Measurements from ENCODE around the gene NISCH. TPM values are rescaled to one million over a fixed set of nuclear protein-coding genes. Genes with fewer than 3 reads are reported as not detected.

The NISCH gene
- total and polyA plus RNA-seq, 2 donors (not counting 3 experiments of a cell fraction or from before 2014, with no cell fraction given): 156 to 178 TPM

DNA sequence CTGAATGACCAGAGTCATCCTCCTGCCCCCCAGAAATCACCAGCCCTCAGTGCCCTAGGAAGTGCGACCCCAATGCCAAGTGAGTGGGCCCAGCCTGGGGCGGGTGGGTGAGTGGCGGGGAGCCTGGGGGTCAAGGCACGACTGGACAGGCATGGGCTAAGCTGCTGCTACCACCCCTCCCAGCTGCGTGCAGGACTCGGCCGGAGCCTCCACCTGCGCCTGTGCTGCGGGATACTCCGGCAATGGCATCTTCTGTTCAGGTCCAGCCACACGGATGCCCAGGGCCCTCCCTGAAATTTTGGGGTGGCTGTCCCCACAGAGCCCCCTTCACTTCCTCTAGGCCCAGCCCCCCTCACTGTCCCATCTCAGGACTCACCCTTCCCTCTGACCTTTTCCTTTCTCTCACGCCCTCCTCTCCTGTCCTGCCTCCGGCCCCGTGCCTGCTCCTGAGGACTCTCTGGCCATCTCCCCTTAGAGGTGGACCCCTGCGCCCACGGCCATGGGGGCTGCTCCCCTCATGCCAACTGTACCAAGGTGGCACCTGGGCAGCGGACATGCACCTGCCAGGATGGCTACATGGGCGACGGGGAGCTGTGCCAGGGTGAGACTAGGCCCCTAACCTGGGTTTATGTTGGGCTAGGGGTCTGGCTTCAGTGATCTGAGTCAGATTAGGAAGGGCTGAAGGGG lies 61.2 kb downstream of the NISCH start:
- no peak overlapping the region for H3K4me3 ChIP-seq (replicated peaks in 1 of 3; ENCODE audit: insufficient read depth in 1 of 3, low read depth in 1 of 3, low read length in 3 of 3)
- H3K9me1 ChIP-seq (replicated peaks; ENCODE audit: control insufficient read depth, extremely low read depth, insufficient read depth, low read length): no peaks in the 10 kb centered on the region
- no peak overlapping the region for H3K27ac ChIP-seq (ENCODE audit: insufficient read depth, low read depth, low read length)
- dilution Hi-C loops (cut with MboI; ENCODE audit: extremely low pct_ligation_motif_present, low sequenced_read_pairs): no loop called here
- no peak overlapping the region for H2AFZ ChIP-seq (ENCODE audit: low read depth, low read length)
- no peak overlapping the region for H3K4me2 ChIP-seq (ENCODE audit: insufficient read depth, low read length)
- no peaks in the 10 kb centered on the region for H3K27me3 ChIP-seq (ENCODE audit: control insufficient read depth in 2 of 2, insufficient read depth in 2 of 2, low read length in 2 of 2)
- CTCF ChIA-PET: no interaction called here
- H4K20me1 ChIP-seq (replicated peaks; ENCODE audit: control insufficient read depth, extremely low read depth, insufficient read depth, low read length): no peaks in the 10 kb centered on the region
- intact Hi-C loops (cut with micrococcal nuclease): no loop called here
- H3K9ac ChIP-seq (replicated peaks; ENCODE audit: extremely low read depth, insufficient read depth, low read length): no peak overlapping the region
- peaks cover 23 to 89% of the 10 kb centered on the region in 2 experiments for H3K36me3 ChIP-seq (ENCODE audit: control insufficient read depth in 2 of 2, extremely low read depth in 1 of 2, insufficient read depth in 2 of 2, low read length in 2 of 2)
- POLR2A ChIA-PET: no interaction called here
- no peaks in the 10 kb centered on the region for H3K4me1 ChIP-seq (ENCODE audit: control insufficient read depth, extremely low read depth, insufficient read depth, low read length)
- TF ChIP-seq GATA2 (IDR thresholded peaks at IDR 0.05; ENCODE audit: insufficient read depth, insufficient read length, low read depth, low read length): no peak
- no peak for TF ChIP-seq JUN (IDR thresholded peaks at IDR 0.05; ENCODE audit: borderline replicate concordance, insufficient read depth, insufficient read length, low read depth)
- TF ChIP-seq POLR2A (IDR thresholded peaks at IDR 0.05; ENCODE audit: low read depth, low read length): no peak
- no peak for TF ChIP-seq MYC (IDR thresholded peaks at IDR 0.05; ENCODE audit: low read depth, low read length)
- TF ChIP-seq MAX (IDR thresholded peaks at IDR 0.05; ENCODE audit: insufficient read depth, insufficient read length): no peak
- TF ChIP-seq FOS (IDR thresholded peaks at IDR 0.05; ENCODE audit: borderline replicate concordance, insufficient read depth, low read length): no peak
- TF ChIP-seq EZH2 (IDR thresholded peaks at IDR 0.05; ENCODE audit: borderline replicate concordance, low read depth, low read length, severe bottlenecking): no peak
- no peak for TF ChIP-seq POLR2AphosphoS5 (IDR thresholded peaks at IDR 0.05; ENCODE audit: insufficient read depth, low read depth, low read length)
- no peak for TF ChIP-seq CTCF (IDR thresholded peaks at IDR 0.05; ENCODE audit: extremely low read depth in 1 of 2, insufficient read depth in 1 of 2, low read depth in 1 of 2, low read length in 2 of 2)
- H3K79me2 ChIP-seq (ENCODE audit: control insufficient read depth, insufficient read depth, low read length): no peaks in the 10 kb centered on the region
- BruUV-seq (replicated peaks): TSS peak; percentile 3
- FAIRE-seq (no peak), DNase-seq (ENCODE audit: low read depth, low spot score) (no peak)
- no peaks in the 10 kb centered on the region for H3K9me3 ChIP-seq (replicated peaks; ENCODE audit: control insufficient read depth, insufficient read depth, low read length)

All from endothelial cell of umbilical vein (primary cell).